Activated CD4-positive, CD25-positive, alpha-beta regulatory T cell treated with anti-CD3 and anti-CD28 coated beads, Interleukin-2, amount 50 U/mL, for 72 hours (primary cell): Measurements from ENCODE around the gene NEURL3.
A peak's percentile ranks its signal among the peaks of the same experiment; 100 is the strongest.
"Not testable (repeated sequence)": the region's sequence is repeated elsewhere in the genome, so short reads cannot be mapped to it uniquely, and the experiment has no call there.

Source experiments
- DNase-seq: peaks from one replicate; pipeline ENCODE4 v3.0.0; 2021

The NEURL3 gene

DNA sequence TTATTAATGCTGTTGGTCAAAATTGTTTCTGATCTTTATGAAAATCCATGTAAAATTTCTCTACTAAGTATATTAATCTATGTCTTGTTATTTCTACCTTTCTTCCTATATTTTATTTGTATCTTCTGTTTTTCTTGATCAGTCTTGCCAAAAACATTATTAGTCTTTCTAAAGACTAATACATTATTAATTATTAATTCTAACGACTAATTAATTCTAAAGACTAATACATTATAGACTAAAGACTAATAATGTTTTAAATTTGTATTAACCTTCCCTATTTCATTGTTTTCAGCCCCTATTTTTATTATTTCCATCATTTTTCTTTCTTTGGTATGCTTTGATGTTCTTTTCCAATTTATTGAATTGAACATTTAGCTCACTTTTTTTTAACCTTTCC, 27.7 kb downstream of the NEURL3 start:
- DNase-seq = no peak

DNA sequence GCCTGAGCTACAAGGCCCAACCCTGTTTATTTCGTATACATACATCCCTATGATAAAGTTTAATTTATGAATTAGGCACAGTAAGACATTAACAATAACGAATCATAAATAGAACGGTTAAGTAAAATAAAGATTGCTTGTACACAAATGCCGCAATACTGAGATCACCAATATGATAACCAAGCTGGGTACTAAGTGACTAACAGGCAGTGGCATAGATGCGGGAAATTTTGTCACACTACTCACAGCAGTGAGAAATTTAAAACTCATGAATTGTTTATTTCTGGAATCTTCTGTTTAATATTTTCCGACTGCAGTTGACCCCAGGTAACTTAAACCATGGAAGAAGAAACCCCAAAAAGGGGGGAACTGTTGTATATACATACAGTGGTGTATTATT, 33.4 kb downstream of the NEURL3 start:
- DNase-seq = no peak

DNA sequence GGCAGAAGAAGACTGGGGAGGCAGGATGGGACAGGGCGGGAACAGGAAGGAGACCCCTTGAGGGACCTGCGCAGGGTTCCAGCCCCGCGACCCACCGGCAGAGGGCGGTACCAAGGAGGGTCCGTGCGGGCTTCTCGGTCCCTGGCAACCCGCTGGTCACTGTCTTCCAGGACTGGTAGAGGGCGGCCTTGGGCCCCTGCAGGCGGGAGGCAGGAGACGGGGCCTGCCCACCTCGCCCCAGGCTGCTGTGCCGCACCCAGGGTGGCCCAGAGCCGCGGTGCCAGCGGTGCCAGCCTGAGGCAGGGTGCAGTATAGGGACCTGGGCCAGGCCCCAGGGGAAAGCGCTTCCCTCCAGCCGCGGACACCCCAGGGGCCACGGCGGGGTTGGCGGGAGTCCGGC, 34.5 kb downstream of the NEURL3 start:
- DNase-seq = peak; percentile 67

- DNase-seq = no peak
These were observed 35.0 kb downstream of the NEURL3 start for GRCh38 chr2:96470109-96470508.

DNA sequence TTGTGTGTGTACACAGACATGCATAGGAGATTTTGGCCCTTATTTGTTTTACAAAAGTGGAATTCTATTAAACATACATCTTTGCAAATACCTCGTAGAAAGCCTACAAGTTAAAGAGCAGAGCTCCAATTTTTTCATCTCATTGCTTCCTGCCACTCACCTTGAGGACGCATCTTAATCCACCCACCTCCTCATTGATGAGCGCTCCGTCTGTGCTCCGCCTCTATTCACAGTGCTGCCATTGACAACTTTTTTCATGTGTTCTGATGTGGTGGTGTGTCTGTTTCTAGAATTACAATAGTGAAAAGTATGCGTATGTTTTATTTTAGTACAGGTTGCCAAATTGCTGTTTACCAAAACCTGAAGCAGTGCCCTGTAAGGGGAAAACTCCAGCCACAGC, 36.3 kb downstream of the NEURL3 start:
- no peak for DNase-seq

DNA sequence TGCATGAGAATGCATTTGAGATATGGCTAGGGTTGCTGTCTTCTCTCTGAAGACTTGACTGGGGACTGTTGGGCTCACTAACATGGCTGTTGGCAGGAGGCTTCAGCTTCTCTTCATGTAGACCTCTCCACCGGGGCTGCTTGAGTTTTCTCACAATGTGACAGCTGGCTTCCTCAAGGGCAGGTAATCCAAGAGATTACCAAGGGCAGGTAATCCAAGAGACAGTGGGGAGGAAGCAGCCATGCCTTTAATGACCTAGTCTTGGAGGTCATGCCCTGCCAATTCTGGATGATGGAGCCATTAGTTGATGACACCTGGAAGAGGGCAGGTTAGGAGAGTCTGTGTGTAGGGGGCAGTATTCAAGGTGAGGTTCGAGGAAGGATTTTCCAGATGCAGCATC, 40.5 kb downstream of the NEURL3 start:
- DNase-seq = no peak

- no peak for DNase-seq
These were observed 41.1 kb downstream of the NEURL3 start for GRCh38 chr2:96464061-96464460.

GRCh38 chr2:96463119-96463518, 42.0 kb downstream of the NEURL3 start:
- no peak for DNase-seq

DNA sequence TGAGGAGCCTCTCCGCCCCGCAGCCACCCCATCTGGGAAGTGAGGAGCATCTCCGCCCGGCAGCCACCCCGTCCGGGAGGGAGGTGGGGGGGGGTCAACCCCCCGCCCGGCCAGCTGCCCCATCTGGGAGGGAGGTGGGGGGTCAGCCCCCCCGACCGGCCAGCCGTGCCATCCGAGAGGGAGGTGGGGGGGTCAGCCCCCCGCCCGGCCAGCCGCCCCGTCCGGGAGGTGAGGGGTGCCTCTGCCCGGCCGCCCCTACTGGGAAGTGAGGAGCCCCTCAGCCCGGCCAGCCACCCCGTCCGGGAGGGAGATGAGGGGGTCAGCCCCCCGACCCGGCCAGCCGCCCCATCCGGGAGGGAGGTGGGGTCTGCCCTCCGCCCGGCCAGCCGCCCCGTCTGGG, 43.5 kb downstream of the NEURL3 start:
- not testable (repeated sequence) for DNase-seq

- no peak for DNase-seq
These were observed 53.1 kb downstream of the NEURL3 start for GRCh38 chr2:96452053-96452452.

DNA sequence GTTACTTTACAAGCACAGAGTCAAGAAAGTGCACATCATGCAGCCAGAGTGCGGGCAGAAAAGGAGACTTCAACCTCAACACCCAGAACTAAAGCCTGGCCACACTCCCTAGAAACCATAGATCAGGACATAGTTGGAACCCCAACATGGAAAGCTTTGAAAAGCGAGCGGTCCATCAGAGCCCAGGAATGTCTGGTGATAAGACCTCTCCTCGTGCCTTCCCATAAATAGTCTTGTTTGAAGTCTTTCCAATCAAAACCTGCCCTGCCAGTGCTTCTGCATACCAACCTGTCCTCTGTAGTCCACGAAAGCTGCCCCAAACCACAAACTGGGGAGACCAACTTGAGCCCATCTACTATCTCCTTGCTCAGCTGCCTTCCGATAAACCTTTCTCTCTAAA, 55.5 kb downstream of the NEURL3 start:
- DNase-seq = no peak

DNA sequence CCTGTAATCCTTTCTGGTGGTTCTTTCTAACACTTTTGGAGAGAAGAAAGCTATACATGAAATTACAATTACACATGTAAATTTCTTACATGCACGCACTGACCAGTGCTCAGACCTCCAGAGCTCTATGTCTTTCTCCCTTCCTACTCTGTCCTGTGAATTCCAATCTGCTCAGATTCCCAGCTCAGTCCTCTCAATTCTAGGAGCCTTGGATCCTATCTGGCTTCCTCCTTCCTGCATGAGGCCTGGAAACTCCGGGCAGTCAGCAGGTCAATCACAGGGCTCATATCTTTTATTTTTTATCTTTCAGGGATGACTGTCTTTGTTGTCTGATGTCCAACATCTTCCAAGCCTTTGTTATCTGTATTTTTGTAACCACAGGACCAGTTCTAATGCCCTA, 56.0 kb downstream of the NEURL3 start:
- no peak for DNase-seq

DNA sequence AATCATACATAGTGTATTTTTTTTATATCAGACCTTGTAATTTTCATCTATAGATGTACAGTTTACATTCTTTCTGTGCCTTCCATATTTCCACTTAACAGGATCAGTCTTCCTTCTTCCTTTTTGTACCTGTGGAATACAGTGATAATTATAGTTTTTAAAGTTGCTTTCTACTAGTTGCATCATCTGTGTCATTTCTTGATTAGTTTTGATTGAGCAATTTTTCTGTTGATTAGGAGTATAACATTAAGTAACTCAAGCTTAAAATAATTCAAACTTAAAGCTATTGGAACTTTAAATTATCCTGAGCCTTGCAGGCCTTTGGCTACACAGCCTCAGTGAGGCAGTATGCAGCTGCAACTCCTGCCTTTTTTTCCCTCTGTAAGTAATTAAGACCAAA, 57.4 kb downstream of the NEURL3 start:
- DNase-seq = no peak
